Bronchial epithelial cell (primary cell): Measurements from ENCODE around the gene MCM9. TPM values are rescaled to one million over a fixed set of nuclear protein-coding genes. Genes with fewer than 3 reads are reported as not detected.

ENCODE experiments used
- DNase-seq: peaks from one replicate; pipeline ENCODE4 v3.0.0-alpha.2; 2010; ENCODE audit warnings: low read depth
- FAIRE-seq: peaks from 2 replicates; lab custom pipeline; 2011; peaks lifted over from hg19 to GRCh38; lab: Jason Lieb, UNC
- H3K27me3 ChIP-seq: 2 replicates; pipeline ENCODE4 v1.5.1; 2011; ENCODE audit warnings: low read length; ENCODE audit not compliant: control insufficient read depth, insufficient read depth
- H3K36me3 ChIP-seq: 2 replicates; pipeline ENCODE4 v1.5.1; 2011; ENCODE audit warnings: low read length; ENCODE audit not compliant: control insufficient read depth, insufficient read depth
- H3K4me3 ChIP-seq: 2 replicates; pipeline ENCODE4 v1.5.1; 2011; ENCODE audit warnings: mild to moderate bottlenecking, low read depth, low read length, control low read depth
- CTCF ChIP-seq: IDR thresholded peaks from 2 replicates; pipeline ENCODE4 v1.5.1; 2011; ENCODE audit warnings: mild to moderate bottlenecking, moderate library complexity, low read length, control low read depth, inconsistent platforms; ENCODE audit not compliant: insufficient read depth, severe bottlenecking
- total RNA-seq: library from RNA; depleted of rRNA; stranded (reverse); fragments of >200 nt; gene quantifications from 2 replicates; pipeline ENCODE4 v1.2.1, GENCODE V29; 2014

Gene MCM9
- total RNA-seq, 1 donor from 2014 or later, result 9.7 TPM

- no peak for TF ChIP-seq CTCF
- H3K36me3 ChIP-seq, result no peaks in the 10 kb centered on the region
- DNase-seq (no peak), FAIRE-seq (no peak)
- H3K4me3 ChIP-seq, result no peak overlapping the region
- no peaks in the 10 kb centered on the region for H3K27me3 ChIP-seq
These were observed 37.6 kb downstream of the MCM9 start for GRCh38 chr6:118897386-118897785.

DNA sequence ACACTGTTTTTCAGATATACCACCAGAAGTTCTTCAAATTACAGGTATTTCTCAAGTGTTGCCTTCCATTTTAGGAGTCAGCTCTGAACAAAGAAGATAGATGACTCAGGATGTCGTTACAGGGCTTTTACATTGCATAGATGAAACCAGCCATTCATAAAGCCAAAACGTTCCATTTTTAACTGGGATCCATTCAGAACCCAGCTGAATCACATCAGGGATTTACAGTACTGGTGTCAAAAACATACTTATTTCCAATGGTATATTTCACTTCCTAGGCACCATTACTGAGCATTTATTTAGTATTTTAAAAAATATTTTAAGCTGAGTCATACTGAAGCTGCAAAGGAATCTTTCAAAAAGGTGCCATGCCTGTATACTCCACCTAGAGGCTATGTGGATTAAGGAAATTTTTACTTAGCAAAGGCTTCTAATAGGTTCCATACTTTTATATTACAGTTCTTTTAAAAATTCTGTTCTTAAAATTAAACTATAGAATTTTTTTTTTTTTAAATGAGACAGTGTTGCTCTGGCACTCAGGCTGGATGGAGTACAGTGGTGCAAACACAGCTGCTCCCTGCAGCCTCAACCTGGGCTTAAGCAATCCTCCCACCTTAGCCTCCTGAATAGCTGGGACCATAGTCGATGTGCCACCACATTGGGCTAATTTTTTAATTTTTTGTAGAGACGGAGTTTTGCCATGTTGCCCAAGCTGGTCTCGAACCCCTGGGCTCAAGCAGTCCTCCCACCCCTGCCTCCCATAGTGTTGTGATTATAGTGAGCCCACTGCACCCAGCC is 38.4 kb downstream of the MCM9 start:
- Histone ChIP-seq H3K36me3 (no peaks in the 10 kb centered on the region), H3K27me3 (no peaks in the 10 kb centered on the region), H3K4me3 (no peak overlapping the region)
- FAIRE-seq, result no peak
- DNase-seq, result peak; percentile 86
- peak; percentile 35 for TF ChIP-seq CTCF

- DNase-seq, result no peak
- Histone ChIP-seq H3K4me3 (no peak overlapping the region), H3K27me3 (no peaks in the 10 kb centered on the region), H3K36me3 (no peaks in the 10 kb centered on the region)
- FAIRE-seq, result no peak
- no peak for TF ChIP-seq CTCF
These were observed 39.1 kb downstream of the MCM9 start for GRCh38 chr6:118895859-118896258.

DNA sequence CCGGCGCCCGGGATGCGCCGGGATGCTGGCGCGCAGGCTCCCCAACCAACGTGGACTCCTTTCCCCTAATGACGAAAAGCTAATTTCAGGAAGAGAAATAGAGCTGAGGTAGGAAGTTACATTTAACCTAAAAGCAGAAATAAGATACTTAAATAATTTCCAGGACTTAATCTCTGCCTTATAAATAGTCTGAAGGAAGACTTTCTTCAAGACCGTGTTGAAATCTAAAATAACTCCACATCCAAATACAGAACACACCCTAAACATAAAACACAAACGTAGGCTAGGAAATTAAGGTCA is 39.7 kb downstream of the MCM9 start:
- DNase-seq (peak; percentile 30), FAIRE-seq (no peak)
- Histone ChIP-seq H3K4me3 (peak overlapping the region; percentile 88), H3K36me3 (no peaks in the 10 kb centered on the region), H3K27me3 (no peaks in the 10 kb centered on the region)
- TF ChIP-seq CTCF, result no peak

GRCh38 chr6:118894425-118895260 is 40.3 kb downstream of the MCM9 start:
- DNase-seq, result peak; percentile 22
- TF ChIP-seq CTCF, result peak; percentile 17
- Histone ChIP-seq H3K4me3 (peak overlapping the region; percentile 88), H3K36me3 (no peaks in the 10 kb centered on the region), H3K27me3 (no peaks in the 10 kb centered on the region)
- FAIRE-seq, result no peak
